Neural cell (in vitro differentiated cells): ENCODE measurements around the gene EGLN1.

Experiments used
- CTCF ChIP-seq: fragments of 450-650 bp; IDR thresholded peaks from 2 replicates; pipeline ENCODE4 v1.5.1; 2014; ENCODE audit warnings: antibody characterized with exemption, mild to moderate bottlenecking, moderate library complexity; ENCODE audit not compliant: poor library complexity, severe bottlenecking
- EP300 ChIP-seq: fragments of 450-650 bp; conservative IDR thresholded peaks from 2 replicates; pipeline ENCODE4 v1.6.1; 2014; ENCODE audit warnings: antibody characterized with exemption, mild to moderate bottlenecking, moderate library complexity; ENCODE audit not compliant: poor library complexity, severe bottlenecking
- MXI1 ChIP-seq: fragments of 450-650 bp; conservative IDR thresholded peaks from 2 replicates; pipeline ENCODE4 v1.6.1; 2014; ENCODE audit warnings: antibody characterized with exemption, mild to moderate bottlenecking; ENCODE audit not compliant: poor library complexity, severe bottlenecking
- POLR2AphosphoS5 ChIP-seq: IDR thresholded peaks from 2 replicates; pipeline ENCODE4 v1.6.1; 2012
- RAD21 ChIP-seq: fragments of 450-650 bp; conservative IDR thresholded peaks from 2 replicates; pipeline ENCODE4 v1.6.1; 2014; ENCODE audit warnings: antibody characterized with exemption, mild to moderate bottlenecking, moderate library complexity
- REST ChIP-seq: IDR thresholded peaks from 2 replicates; pipeline ENCODE4 v1.6.1; 2012; ENCODE audit warnings: borderline replicate concordance
- SMC3 ChIP-seq: fragments of 450-650 bp; conservative IDR thresholded peaks from 2 replicates; pipeline ENCODE4 v1.6.1; 2014; ENCODE audit warnings: antibody characterized with exemption, mild to moderate bottlenecking, moderate library complexity; ENCODE audit not compliant: poor library complexity
- TAF1 ChIP-seq: IDR thresholded peaks from 2 replicates; pipeline ENCODE4 v1.6.1; 2012; ENCODE audit warnings: low read depth

GRCh38 chr1:231397886-231398671 lies 24.0 kb downstream of the EGLN1 start:
- no peak for TF ChIP-seq POLR2AphosphoS5
- no peak for TF ChIP-seq CTCF
- no peak for TF ChIP-seq SMC3
- no peak for TF ChIP-seq MXI1
- no peak for TF ChIP-seq RAD21
- no peak for TF ChIP-seq EP300
- TF ChIP-seq REST, result no peak
- TF ChIP-seq TAF1, result no peak
